Kidney (tissue), 14 donors: ENCODE measurements around the gene SLC9A8. TPM values are rescaled to one million over a fixed set of nuclear protein-coding genes. Genes with fewer than 3 reads are reported as not detected.
"Not testable (repeated sequence)": the region's sequence is repeated elsewhere in the genome, so short reads cannot be mapped to it uniquely, and the experiment has no call there.

Experiments used
- DNase-seq, 5 donors: peaks; one replicate each; pipeline ENCODE4 v3.0.0-alpha.2; 2013 to 2020
- FAIRE-seq: peaks from 2 replicates; lab custom pipeline; 2012; peaks lifted over from hg19 to GRCh38; lab: Jason Lieb, UNC
- H3K27ac ChIP-seq, 2 donors: one replicate each; pipeline ENCODE4 v1.7.0; 2013; ENCODE audit warnings: low read depth in 2 of 2, low read length in 2 of 2, inconsistent platforms in 1 of 2
- H3K27me3 ChIP-seq: one replicate; pipeline ENCODE4 v1.7.1; 2013; ENCODE audit warnings: low read length, inconsistent platforms; ENCODE audit not compliant: control insufficient read depth, insufficient read depth
- H3K36me3 ChIP-seq, 3 donors: one replicate each; pipeline versions ENCODE4 v1.7.0 to v1.7.1; 2013; ENCODE audit warnings: low read length in 3 of 3, control low read depth in 1 of 3, inconsistent platforms in 1 of 3; ENCODE audit not compliant: insufficient read depth in 3 of 3, control insufficient read depth in 2 of 3
- H3K4me1 ChIP-seq, 3 donors: one replicate each; pipeline versions ENCODE4 v1.7.0 to v1.7.1; 2013; ENCODE audit warnings: low read length in 3 of 3, inconsistent platforms in 1 of 3, low read depth in 1 of 3; ENCODE audit not compliant: control insufficient read depth in 2 of 3, insufficient read depth in 2 of 3
- H3K4me3 ChIP-seq, 3 donors: one replicate each; pipeline versions ENCODE4 v1.7.0 to v1.8.1; 2013; ENCODE audit warnings: low read length in 3 of 3, control low read depth in 1 of 3, inconsistent platforms in 1 of 3
- H3K9ac ChIP-seq, 3 donors: one replicate each; pipeline versions ENCODE4 v1.7.0 to v1.7.1; 2013; ENCODE audit warnings: low read length in 3 of 3, control low read depth in 1 of 3, inconsistent platforms in 1 of 3
- H3K9me3 ChIP-seq, 3 donors: one replicate each; pipeline versions ENCODE4 v1.7.0 to v1.7.1; 2013; ENCODE audit warnings: low read length in 3 of 3, control low read depth in 1 of 3, inconsistent platforms in 1 of 3; ENCODE audit not compliant: control insufficient read depth in 2 of 3, insufficient read depth in 1 of 3
- intact Hi-C: fragments of 100-400 bp; cut with DNase I; formaldehyde crosslinking; loops from one replicate; pipeline ENCODE4 v1.11.1; 2022
- polyA plus RNA-seq: library from polyadenylated mRNA; stranded (reverse); fragments of 350-450 nt; fragmentation: Illumina TruSeq; extraction: RNeasy Lipid Tissue Mini Kit (QIAGEN cat#74804); gene quantifications from one replicate; pipeline ENCODE4 v1.2.3, GENCODE V29; 2014; ENCODE audit warnings: low read depth, low replicate concordance; ENCODE audit not compliant: insufficient read depth
- total RNA-seq: library from RNA; stranded (reverse); fragmentation: NEBNext Ultra II Directional; extraction: Animal tissue kit (Norgen Biotek cat#: 25700); gene quantifications from one replicate; pipeline ENCODE4 v1.2.1, GENCODE V29; 2021
- TF ChIP-seq, protein P1 (sequence below): IDR thresholded peaks from 3 replicates; pipeline ENCODE4 v1.5.1; 2012; ENCODE audit warnings: mild to moderate bottlenecking, moderate library complexity, borderline replicate concordance; ENCODE audit not compliant: insufficient read depth; ENCODE audit errors: extremely low read depth
- donor health status: control.
- donor health status: control.
- donor health status: control.
- donor health status: control.
- donor health status: control.
- donor health status: DM: yes; HTN: yes; CAD: no.
- donor health status: Normal renal cell carcinoma (clear cell type).

Gene SLC9A8
- total and polyA plus RNA-seq, 2 donors from 2014 or later, result 4.5 to 22.4 TPM

DNA sequence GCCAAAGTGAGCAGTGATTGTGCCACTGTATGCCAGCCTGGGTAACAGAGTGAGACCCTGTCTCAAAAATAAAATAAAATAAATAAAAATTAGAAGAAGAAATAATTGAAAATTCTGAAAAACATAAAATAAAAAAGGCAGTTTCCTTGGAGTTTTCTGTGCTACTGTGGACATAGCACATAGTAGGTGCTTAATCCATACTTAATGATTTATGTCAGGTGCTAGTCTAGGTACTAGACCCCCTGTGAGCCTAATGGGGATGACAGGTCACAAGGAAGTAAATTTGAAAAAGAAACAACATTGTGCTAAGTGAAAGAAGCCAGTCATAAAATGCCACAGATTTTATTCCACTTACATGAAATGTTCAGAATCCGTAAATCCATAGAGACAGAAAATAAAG lies 9.2 kb upstream of the SLC9A8 start:
- H3K27me3 ChIP-seq, result no peaks in the 10 kb centered on the region

DNA sequence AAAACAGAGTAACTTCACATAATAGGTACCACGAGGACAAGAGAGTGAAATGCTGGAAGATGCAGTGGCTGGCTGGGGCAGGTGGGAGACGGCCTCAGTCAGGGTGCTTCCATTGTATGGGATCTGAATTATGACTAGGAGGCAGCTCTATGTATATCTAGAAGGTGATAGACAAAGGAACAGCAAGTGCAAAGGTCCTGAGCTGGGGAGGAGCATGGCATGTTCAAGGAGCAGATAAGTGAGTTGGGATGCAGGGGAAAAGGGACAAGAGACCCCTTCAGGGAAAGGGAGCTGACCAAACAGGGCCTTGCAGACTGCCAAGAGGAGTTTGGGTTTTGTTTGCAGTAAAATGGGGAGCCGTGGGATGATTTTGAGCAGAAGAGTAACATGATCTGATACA lies 8.3 kb upstream of the SLC9A8 start:
- Histone ChIP-seq H3K27me3 (no peaks in the 10 kb centered on the region), H3K27ac (no peak overlapping the region), H3K9me3 (no peaks in the 10 kb centered on the region), H3K9ac (no peak overlapping the region), H3K4me3 (no peak overlapping the region), H3K4me1 (no peaks in the 10 kb centered on the region), H3K36me3 (no peaks in the 10 kb centered on the region)
- TF ChIP-seq, protein P1, sequence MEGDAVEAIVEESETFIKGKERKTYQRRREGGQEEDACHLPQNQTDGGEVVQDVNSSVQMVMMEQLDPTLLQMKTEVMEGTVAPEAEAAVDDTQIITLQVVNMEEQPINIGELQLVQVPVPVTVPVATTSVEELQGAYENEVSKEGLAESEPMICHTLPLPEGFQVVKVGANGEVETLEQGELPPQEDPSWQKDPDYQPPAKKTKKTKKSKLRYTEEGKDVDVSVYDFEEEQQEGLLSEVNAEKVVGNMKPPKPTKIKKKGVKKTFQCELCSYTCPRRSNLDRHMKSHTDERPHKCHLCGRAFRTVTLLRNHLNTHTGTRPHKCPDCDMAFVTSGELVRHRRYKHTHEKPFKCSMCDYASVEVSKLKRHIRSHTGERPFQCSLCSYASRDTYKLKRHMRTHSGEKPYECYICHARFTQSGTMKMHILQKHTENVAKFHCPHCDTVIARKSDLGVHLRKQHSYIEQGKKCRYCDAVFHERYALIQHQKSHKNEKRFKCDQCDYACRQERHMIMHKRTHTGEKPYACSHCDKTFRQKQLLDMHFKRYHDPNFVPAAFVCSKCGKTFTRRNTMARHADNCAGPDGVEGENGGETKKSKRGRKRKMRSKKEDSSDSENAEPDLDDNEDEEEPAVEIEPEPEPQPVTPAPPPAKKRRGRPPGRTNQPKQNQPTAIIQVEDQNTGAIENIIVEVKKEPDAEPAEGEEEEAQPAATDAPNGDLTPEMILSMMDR, result no peak
- FAIRE-seq, result no peak
- intact Hi-C loops, result no loop called here
- DNase-seq, result no peak

More for the DNA sequence above, 9.2 kb upstream of the SLC9A8 start:
- Histone ChIP-seq H3K4me1 (no peaks in the 10 kb centered on the region), H3K4me3 (no peak overlapping the region), H3K36me3 (no peaks in the 10 kb centered on the region), H3K9ac (no peak overlapping the region), H3K9me3 (no peaks in the 10 kb centered on the region), H3K27ac (no peak overlapping the region)
- TF ChIP-seq, protein P1, result no peak
- intact Hi-C loops, result no loop called here
- no peak for FAIRE-seq
- DNase-seq, result no peak

DNA sequence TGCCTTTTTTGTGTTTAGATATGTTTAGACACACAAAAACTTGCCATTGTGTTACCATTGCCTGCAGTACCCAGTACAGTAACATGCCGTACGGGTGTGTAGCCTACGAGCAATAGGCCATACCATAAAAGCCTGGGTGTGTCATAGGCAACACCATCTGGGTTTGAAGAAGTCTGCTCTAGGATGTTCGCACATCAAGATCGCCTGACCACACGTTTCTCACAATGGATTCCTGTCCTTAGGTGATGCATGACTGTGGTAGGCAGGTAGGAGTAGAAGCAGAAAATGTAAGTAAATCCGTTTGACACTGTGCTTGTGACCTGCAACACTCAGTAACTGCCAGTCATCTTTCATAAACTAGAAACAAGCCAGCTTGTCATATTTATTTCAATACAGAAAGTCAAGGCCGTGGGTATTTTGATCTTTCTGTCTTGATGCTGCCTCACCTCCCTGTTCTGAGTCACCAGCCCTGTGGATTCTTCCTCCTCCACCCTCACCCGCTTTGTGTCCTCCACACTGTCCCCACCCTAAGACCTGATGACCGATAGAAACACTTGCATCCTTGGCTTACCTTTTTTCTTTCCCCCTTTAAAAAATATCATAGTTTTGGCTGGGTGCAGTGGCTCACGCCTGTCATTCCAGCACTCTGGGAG lies 7.3 kb upstream of the SLC9A8 start:
- H3K9me3 ChIP-seq, H3K4me1 ChIP-seq, H3K27me3 ChIP-seq, intact Hi-C loops, H3K36me3 ChIP-seq, H3K4me3 ChIP-seq, H3K9ac ChIP-seq, FAIRE-seq, H3K27ac ChIP-seq: not testable (repeated sequence)
- peak in 1 of 5 donors; percentile 13 for DNase-seq

DNA sequence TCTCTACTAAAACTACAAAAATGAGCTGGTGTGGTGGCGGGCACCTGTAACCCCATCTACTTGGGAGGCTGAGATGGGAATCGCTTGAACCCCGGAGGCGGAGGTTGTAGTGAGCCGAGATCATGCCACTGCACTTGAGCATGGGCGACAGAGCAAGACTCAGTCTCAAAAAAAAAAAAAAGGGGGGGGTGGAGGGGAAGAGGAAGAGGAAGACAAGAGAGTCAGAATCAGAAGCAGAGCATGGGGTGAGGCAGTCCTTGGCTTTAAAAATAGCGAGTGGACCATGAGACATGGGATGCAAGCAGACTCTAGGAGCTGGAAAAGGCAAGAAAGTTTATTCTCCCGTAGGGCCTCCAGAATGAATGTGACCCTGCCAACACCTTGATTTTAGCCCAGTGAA lies 3.9 kb upstream of the SLC9A8 start:
- TF ChIP-seq, protein P1, result no peak
- FAIRE-seq, result no peak
- H3K27me3 ChIP-seq, result no peaks in the 10 kb centered on the region
- no peak overlapping the region for H3K27ac ChIP-seq
- intact Hi-C loops, result no loop called here
- DNase-seq, result no peak
- H3K4me3 ChIP-seq, result no peak overlapping the region
- H3K4me1 ChIP-seq, result peaks cover 0 to 7% (median 6%) of the 10 kb centered on the region in 3 donors
- no peaks in the 10 kb centered on the region for H3K9me3 ChIP-seq
- no peak overlapping the region for H3K9ac ChIP-seq
- H3K36me3 ChIP-seq, result no peaks in the 10 kb centered on the region
